NT2/D1 (cell line): ENCODE measurements around the gene PRKAG2.

Source experiments
- SUZ12 ChIP-seq: IDR thresholded peaks from 2 replicates; pipeline ENCODE4 v1.6.1; 2011; ENCODE audit not compliant: insufficient read length, insufficient read depth; ENCODE audit errors: extremely low read depth
- YY1 ChIP-seq: IDR thresholded peaks from 2 replicates; pipeline ENCODE4 v1.6.1; 2011; ENCODE audit not compliant: insufficient read length, insufficient read depth
- ZNF274 ChIP-seq: IDR thresholded peaks from 2 replicates; pipeline ENCODE4 v1.6.1; 2011; ENCODE audit warnings: mild to moderate bottlenecking, low read depth, low read length

- TF ChIP-seq YY1: no peak
- no peak for TF ChIP-seq ZNF274
- no peak for TF ChIP-seq SUZ12
Measured at GRCh38 chr7:151590071-151590849, 286.7 kb downstream of the PRKAG2 start.
